ENCODE measurements around the gene TMEM167A.

The TMEM167A gene
- 50.0 to 70.0 (median 55.6) reads per million in 3 donors for total RNA-seq

- peak; percentile 91 to 94 (median 92) for DNase-seq
- Histone ChIP-seq H3K36me3 (ENCODE audit: control insufficient read depth, insufficient read depth, low read length) (no peaks in the 10 kb centered on the region), H3K4me1 (ENCODE audit: control insufficient read depth, insufficient read depth, low read length, poor library complexity, severe bottlenecking) (peaks cover 17% of the 10 kb centered on the region), H3K9me3 (ENCODE audit: control insufficient read depth, low read length) (no peaks in the 10 kb centered on the region), H3K27me3 (replicated peaks; ENCODE audit: control insufficient read depth, insufficient read depth, low read length, poor library complexity, severe bottlenecking) (no peaks in the 10 kb centered on the region), H3K4me3 (ENCODE audit: insufficient read depth, low read depth, low read length, poor library complexity, severe bottlenecking) (peak within 1 kb of the TSS; percentile 89), H3K27ac (ENCODE audit: insufficient read depth, low read length, poor library complexity, severe bottlenecking) (peak within 1 kb of the TSS; percentile 78)
These were observed at the start of gene TMEM167A, which contains the start of gene XRCC4 for GRCh38 chr5:83076742-83077661. TMEM167A (minus strand) TSS chr5:83077394; CDS start chr5:83077323, 71 bp downstream. XRCC4 (plus strand) TSS chr5:83077547; CDS start chr5:83104920, 27,373 bp downstream.

- no peak overlapping the region for H3K4me3 ChIP-seq (ENCODE audit: insufficient read depth, low read depth, low read length, poor library complexity, severe bottlenecking)
- H3K9me3 ChIP-seq (ENCODE audit: control insufficient read depth, low read length): no peaks in the 10 kb centered on the region
- no peak overlapping the region for H3K27ac ChIP-seq (ENCODE audit: insufficient read depth, low read length, poor library complexity, severe bottlenecking)
- DNase-seq: no peak
- H3K36me3 ChIP-seq (ENCODE audit: control insufficient read depth, insufficient read depth, low read length): no peaks in the 10 kb centered on the region
- H3K4me1 ChIP-seq (ENCODE audit: control insufficient read depth, insufficient read depth, low read length, poor library complexity, severe bottlenecking): no peaks in the 10 kb centered on the region
- H3K27me3 ChIP-seq (replicated peaks; ENCODE audit: control insufficient read depth, insufficient read depth, low read length, poor library complexity, severe bottlenecking): no peaks in the 10 kb centered on the region
These were observed 49.3 kb upstream of the TMEM167A start for GRCh38 chr5:83126501-83126900.

GRCh38 chr5:83125560-83125959 lies 48.4 kb upstream of the TMEM167A start:
- H3K4me1 ChIP-seq (ENCODE audit: control insufficient read depth, insufficient read depth, low read length, poor library complexity, severe bottlenecking): no peaks in the 10 kb centered on the region
- H3K9me3 ChIP-seq (ENCODE audit: control insufficient read depth, low read length): no peaks in the 10 kb centered on the region
- no peak overlapping the region for H3K27ac ChIP-seq (ENCODE audit: insufficient read depth, low read length, poor library complexity, severe bottlenecking)
- H3K27me3 ChIP-seq (replicated peaks; ENCODE audit: control insufficient read depth, insufficient read depth, low read length, poor library complexity, severe bottlenecking): no peaks in the 10 kb centered on the region
- no peak overlapping the region for H3K4me3 ChIP-seq (ENCODE audit: insufficient read depth, low read depth, low read length, poor library complexity, severe bottlenecking)
- H3K36me3 ChIP-seq (ENCODE audit: control insufficient read depth, insufficient read depth, low read length): no peaks in the 10 kb centered on the region
- no peak for DNase-seq

GRCh38 chr5:83124593-83124992 lies 47.4 kb upstream of the TMEM167A start:
- H3K9me3 ChIP-seq (ENCODE audit: control insufficient read depth, low read length): no peaks in the 10 kb centered on the region
- no peaks in the 10 kb centered on the region for H3K27me3 ChIP-seq (replicated peaks; ENCODE audit: control insufficient read depth, insufficient read depth, low read length, poor library complexity, severe bottlenecking)
- H3K4me3 ChIP-seq (ENCODE audit: insufficient read depth, low read depth, low read length, poor library complexity, severe bottlenecking): no peak overlapping the region
- no peak overlapping the region for H3K27ac ChIP-seq (ENCODE audit: insufficient read depth, low read length, poor library complexity, severe bottlenecking)
- H3K36me3 ChIP-seq (ENCODE audit: control insufficient read depth, insufficient read depth, low read length): no peaks in the 10 kb centered on the region
- no peak for DNase-seq
- no peaks in the 10 kb centered on the region for H3K4me1 ChIP-seq (ENCODE audit: control insufficient read depth, insufficient read depth, low read length, poor library complexity, severe bottlenecking)

- Histone ChIP-seq H3K4me1 (ENCODE audit: control insufficient read depth, insufficient read depth, low read length, poor library complexity, severe bottlenecking) (no peaks in the 10 kb centered on the region), H3K27ac (ENCODE audit: insufficient read depth, low read length, poor library complexity, severe bottlenecking) (no peak overlapping the region), H3K27me3 (replicated peaks; ENCODE audit: control insufficient read depth, insufficient read depth, low read length, poor library complexity, severe bottlenecking) (no peaks in the 10 kb centered on the region), H3K9me3 (ENCODE audit: control insufficient read depth, low read length) (no peaks in the 10 kb centered on the region), H3K4me3 (ENCODE audit: insufficient read depth, low read depth, low read length, poor library complexity, severe bottlenecking) (no peak overlapping the region), H3K36me3 (ENCODE audit: control insufficient read depth, insufficient read depth, low read length) (no peaks in the 10 kb centered on the region)
- no peak for DNase-seq
These were observed 41.8 kb upstream of the TMEM167A start for GRCh38 chr5:83118976-83119375.

- Histone ChIP-seq H3K27me3 (replicated peaks; ENCODE audit: control insufficient read depth, insufficient read depth, low read length, poor library complexity, severe bottlenecking) (no peaks in the 10 kb centered on the region), H3K9me3 (ENCODE audit: control insufficient read depth, low read length) (no peaks in the 10 kb centered on the region)
- DNase-seq: no peak
These were observed 41.3 kb upstream of the TMEM167A start for GRCh38 chr5:83118471-83118870.

GRCh38 chr5:83115816-83116215 lies 38.6 kb upstream of the TMEM167A start:
- no peaks in the 10 kb centered on the region for H3K27me3 ChIP-seq (replicated peaks; ENCODE audit: control insufficient read depth, insufficient read depth, low read length, poor library complexity, severe bottlenecking)
- no peaks in the 10 kb centered on the region for H3K9me3 ChIP-seq (ENCODE audit: control insufficient read depth, low read length)
- H3K4me1 ChIP-seq (ENCODE audit: control insufficient read depth, insufficient read depth, low read length, poor library complexity, severe bottlenecking): no peaks in the 10 kb centered on the region
- H3K27ac ChIP-seq (ENCODE audit: insufficient read depth, low read length, poor library complexity, severe bottlenecking): no peak overlapping the region
- H3K36me3 ChIP-seq (ENCODE audit: control insufficient read depth, insufficient read depth, low read length): no peaks in the 10 kb centered on the region
- DNase-seq: no peak
- H3K4me3 ChIP-seq (ENCODE audit: insufficient read depth, low read depth, low read length, poor library complexity, severe bottlenecking): no peak overlapping the region

More at GRCh38 chr5:83118471-83118870, 41.3 kb upstream of the TMEM167A start:
- Histone ChIP-seq H3K4me3 (ENCODE audit: insufficient read depth, low read depth, low read length, poor library complexity, severe bottlenecking) (no peak overlapping the region), H3K4me1 (ENCODE audit: control insufficient read depth, insufficient read depth, low read length, poor library complexity, severe bottlenecking) (no peaks in the 10 kb centered on the region), H3K36me3 (ENCODE audit: control insufficient read depth, insufficient read depth, low read length) (no peaks in the 10 kb centered on the region), H3K27ac (ENCODE audit: insufficient read depth, low read length, poor library complexity, severe bottlenecking) (no peak overlapping the region)

GRCh38 chr5:83109380-83109779 lies 32.2 kb upstream of the TMEM167A start:
- H3K4me1 ChIP-seq (ENCODE audit: control insufficient read depth, insufficient read depth, low read length, poor library complexity, severe bottlenecking): no peaks in the 10 kb centered on the region
- no peaks in the 10 kb centered on the region for H3K27me3 ChIP-seq (replicated peaks; ENCODE audit: control insufficient read depth, insufficient read depth, low read length, poor library complexity, severe bottlenecking)
- no peaks in the 10 kb centered on the region for H3K9me3 ChIP-seq (ENCODE audit: control insufficient read depth, low read length)
- H3K36me3 ChIP-seq (ENCODE audit: control insufficient read depth, insufficient read depth, low read length): no peaks in the 10 kb centered on the region
- no peak for DNase-seq
- no peak overlapping the region for H3K4me3 ChIP-seq (ENCODE audit: insufficient read depth, low read depth, low read length, poor library complexity, severe bottlenecking)
- no peak overlapping the region for H3K27ac ChIP-seq (ENCODE audit: insufficient read depth, low read length, poor library complexity, severe bottlenecking)

GRCh38 chr5:83107692-83108420 lies 30.7 kb upstream of the TMEM167A start:
- H3K27ac ChIP-seq (ENCODE audit: insufficient read depth, low read length, poor library complexity, severe bottlenecking): no peak overlapping the region
- DNase-seq: no peak
- H3K9me3 ChIP-seq (ENCODE audit: control insufficient read depth, low read length): no peaks in the 10 kb centered on the region
- no peak overlapping the region for H3K4me3 ChIP-seq (ENCODE audit: insufficient read depth, low read depth, low read length, poor library complexity, severe bottlenecking)
- H3K27me3 ChIP-seq (replicated peaks; ENCODE audit: control insufficient read depth, insufficient read depth, low read length, poor library complexity, severe bottlenecking): no peaks in the 10 kb centered on the region
- no peaks in the 10 kb centered on the region for H3K4me1 ChIP-seq (ENCODE audit: control insufficient read depth, insufficient read depth, low read length, poor library complexity, severe bottlenecking)
- H3K36me3 ChIP-seq (ENCODE audit: control insufficient read depth, insufficient read depth, low read length): no peaks in the 10 kb centered on the region

- Histone ChIP-seq H3K4me3 (ENCODE audit: insufficient read depth, low read depth, low read length, poor library complexity, severe bottlenecking) (no peak overlapping the region), H3K27me3 (replicated peaks; ENCODE audit: control insufficient read depth, insufficient read depth, low read length, poor library complexity, severe bottlenecking) (no peaks in the 10 kb centered on the region), H3K36me3 (ENCODE audit: control insufficient read depth, insufficient read depth, low read length) (no peaks in the 10 kb centered on the region), H3K9me3 (ENCODE audit: control insufficient read depth, low read length) (no peaks in the 10 kb centered on the region), H3K27ac (ENCODE audit: insufficient read depth, low read length, poor library complexity, severe bottlenecking) (no peak overlapping the region), H3K4me1 (ENCODE audit: control insufficient read depth, insufficient read depth, low read length, poor library complexity, severe bottlenecking) (no peaks in the 10 kb centered on the region)
- DNase-seq: no peak
These were observed 26.8 kb upstream of the TMEM167A start for GRCh38 chr5:83104021-83104420.
